HFFc6 (cell line): ENCODE measurements around the gene WASHC4. TPM values are rescaled to one million over a fixed set of nuclear protein-coding genes. Genes with fewer than 3 reads are reported as not detected.
A peak's percentile ranks its signal among the peaks of the same experiment; 100 is the strongest.

Experiments used
- DNase-seq: peaks from one replicate; pipeline ENCODE4 v3.0.0-alpha.2; 2018
- H3K27ac Mint-ChIP-seq: 2 replicates; pipeline ENCODE4 v1.8.0; 2020; ENCODE audit warnings: mild to moderate bottlenecking, mixed read lengths
- H3K27me3 Mint-ChIP-seq: 2 replicates; pipeline ENCODE4 v1.8.0; 2021; ENCODE audit warnings: mild to moderate bottlenecking, moderate library complexity, mixed read lengths; ENCODE audit not compliant: insufficient read depth
- H3K36me3 Mint-ChIP-seq: 2 replicates; pipeline ENCODE4 v1.8.0; 2021; ENCODE audit warnings: low read depth, mixed read lengths
- H3K4me1 Mint-ChIP-seq: 2 replicates; pipeline ENCODE4 v1.8.0; 2020; ENCODE audit warnings: low read depth, mixed read lengths
- H3K4me3 Mint-ChIP-seq: 2 replicates; pipeline ENCODE4 v1.8.0; 2020; ENCODE audit warnings: mild to moderate bottlenecking, moderate library complexity, mixed read lengths
- H3K9me3 Mint-ChIP-seq: 2 replicates; pipeline ENCODE4 v1.8.0; 2020; ENCODE audit warnings: mild to moderate bottlenecking, mixed read lengths
- CTCF ChIP-seq: fragments of 200-600 bp; sonication (generic); IDR thresholded peaks from 2 replicates; pipeline ENCODE4 v1.5.0; 2021; ENCODE audit warnings: antibody characterized with exemption, mild to moderate bottlenecking
- total RNA-seq, 6 experiments: library from RNA; stranded (reverse); fragmentation: NEBNext Ultra II Directional; extraction: Animal tissue kit (Norgen Biotek cat#: 25700); gene quantifications; 2 replicates in 1 of 6; 3 replicates in 5 of 6; pipeline ENCODE4 v1.2.3, GENCODE V29; 2021

Gene WASHC4
- total RNA-seq, 6 experiments from 2014 or later = 41.6 to 47.3 (median 44.1) TPM

- H3K9me3 Mint-ChIP-seq = no peaks in the 10 kb centered on the region
Observed at GRCh38 chr12:105200385-105200784, 92.9 kb downstream of the WASHC4 start.

GRCh38 chr12:105201299-105201698 is 93.8 kb downstream of the WASHC4 start:
- H3K27me3 Mint-ChIP-seq = peaks cover 10% of the 10 kb centered on the region
- TF ChIP-seq CTCF = no peak
- H3K4me1 Mint-ChIP-seq = peaks cover 64% of the 10 kb centered on the region
- DNase-seq = no peak
- H3K4me3 Mint-ChIP-seq = no peak overlapping the region
- H3K27ac Mint-ChIP-seq = peak overlapping the region; percentile 40; the same call in 1 of the 2 replicates
- H3K9me3 Mint-ChIP-seq = no peaks in the 10 kb centered on the region
- H3K36me3 Mint-ChIP-seq = peaks cover 75% of the 10 kb centered on the region

More at GRCh38 chr12:105200385-105200784, 92.9 kb downstream of the WASHC4 start:
- peaks cover 55% of the 10 kb centered on the region for H3K4me1 Mint-ChIP-seq
- no peak for DNase-seq
- peaks cover 8% of the 10 kb centered on the region for H3K27me3 Mint-ChIP-seq
- peaks cover 70% of the 10 kb centered on the region for H3K36me3 Mint-ChIP-seq
- H3K27ac Mint-ChIP-seq = no peak overlapping the region; the same call in 1 of the 2 replicates
- TF ChIP-seq CTCF = no peak
- no peak overlapping the region for H3K4me3 Mint-ChIP-seq

- Mint-ChIP-seq H3K9me3 (no peaks in the 10 kb centered on the region), H3K4me3 (no peak overlapping the region), H3K4me1 (peaks cover 73% of the 10 kb centered on the region), H3K27ac (peak overlapping the region; percentile 44), H3K36me3 (peaks cover 79% of the 10 kb centered on the region), H3K27me3 (peaks cover 11% of the 10 kb centered on the region)
- DNase-seq = no peak
- no peak for TF ChIP-seq CTCF
Observed at GRCh38 chr12:105202202-105202601, 94.7 kb downstream of the WASHC4 start.

- H3K4me3 Mint-ChIP-seq = no peak overlapping the region
- peaks cover 84% of the 10 kb centered on the region for H3K36me3 Mint-ChIP-seq
- H3K27ac Mint-ChIP-seq = peak overlapping the region; percentile 67
- TF ChIP-seq CTCF = no peak
- H3K27me3 Mint-ChIP-seq = peaks cover 7% of the 10 kb centered on the region
- no peak for DNase-seq
- no peaks in the 10 kb centered on the region for H3K9me3 Mint-ChIP-seq
- H3K4me1 Mint-ChIP-seq = peaks cover 86% of the 10 kb centered on the region
Observed at GRCh38 chr12:105204127-105204526, 96.6 kb downstream of the WASHC4 start.

- Mint-ChIP-seq H3K27me3 (peaks cover 7% of the 10 kb centered on the region), H3K4me3 (peak overlapping the region; percentile 9), H3K9me3 (no peaks in the 10 kb centered on the region), H3K36me3 (peaks cover 86% of the 10 kb centered on the region), H3K4me1 (peaks cover 86% of the 10 kb centered on the region), H3K27ac (peak overlapping the region; percentile 97)
- no peak for TF ChIP-seq CTCF
- DNase-seq = peak; percentile 93
Observed at GRCh38 chr12:105204916-105205315, 97.4 kb downstream of the WASHC4 start.
